Keratinocyte (primary cell): Measurements from ENCODE around the gene GLIS2. TPM values are rescaled to one million over a fixed set of nuclear protein-coding genes. Genes with fewer than 3 reads are reported as not detected.

Experiments
- DNase-seq: peaks from one replicate; pipeline ENCODE4 v3.0.0-alpha.2; 2011; ENCODE audit warnings: low read depth, missing footprints, low spot score
- FAIRE-seq: peaks from 2 replicates; lab custom pipeline; 2011; peaks lifted over from hg19 to GRCh38; lab: Jason Lieb, UNC
- H2AFZ ChIP-seq: 2 replicates; pipeline ENCODE4 v1.6.0; 2012; ENCODE audit warnings: low read length, control low read depth, inconsistent platforms; ENCODE audit not compliant: control insufficient read depth
- H3K27ac ChIP-seq: 2 replicates; pipeline ENCODE4 v1.5.1; 2011; ENCODE audit warnings: low read length; ENCODE audit not compliant: control insufficient read depth, insufficient read depth
- H3K27me3 ChIP-seq: 3 replicates; pipeline ENCODE4 v1.6.0; 2011; ENCODE audit warnings: low read length; ENCODE audit not compliant: control insufficient read depth, insufficient read depth; ENCODE audit errors: extremely low read depth
- H3K36me3 ChIP-seq, 2 experiments: 2 replicates in 1 of 2; 3 replicates in 1 of 2; pipeline ENCODE4 v1.5.1; 2011; ENCODE audit warnings: low read length in 2 of 2, mild to moderate bottlenecking in 1 of 2; ENCODE audit not compliant: control insufficient read depth in 2 of 2, insufficient read depth in 2 of 2; ENCODE audit errors: extremely low read depth in 1 of 2
- H3K4me1 ChIP-seq: 3 replicates; pipeline ENCODE4 v1.5.1; 2011; ENCODE audit warnings: low read length; ENCODE audit not compliant: control insufficient read depth, insufficient read depth; ENCODE audit errors: extremely low read depth
- H3K4me2 ChIP-seq: 3 replicates; pipeline ENCODE4 v1.6.0; 2011; ENCODE audit warnings: low read depth, low read length; ENCODE audit not compliant: control insufficient read depth, insufficient read depth; ENCODE audit errors: extremely low read depth
- H3K4me3 ChIP-seq, 3 experiments: fragments of 200-600 bp in 1 of 3; sonication (generic) in 1 of 3; 2 replicates in 2 of 3; 3 replicates in 1 of 3; pipeline ENCODE4 v1.5.1; 2011 to 2016; ENCODE audit warnings: low read length in 3 of 3, mild to moderate bottlenecking in 3 of 3, control low read depth in 2 of 3, inconsistent platforms in 1 of 3, low read depth in 1 of 3, mixed read lengths in 1 of 3, mixed run types in 1 of 3, moderate library complexity in 1 of 3; ENCODE audit not compliant: control insufficient read depth in 2 of 3, insufficient read depth in 2 of 3; ENCODE audit errors: extremely low read depth in 1 of 3
- H3K79me2 ChIP-seq: 2 replicates; pipeline ENCODE4 v1.6.0; 2012; ENCODE audit warnings: low read length; ENCODE audit not compliant: control insufficient read depth, insufficient read depth
- H3K9ac ChIP-seq: 3 replicates; pipeline ENCODE4 v1.6.0; 2011; ENCODE audit warnings: low read length; ENCODE audit not compliant: control insufficient read depth, insufficient read depth; ENCODE audit errors: extremely low read depth
- H3K9me1 ChIP-seq: 3 replicates; pipeline ENCODE4 v1.6.0; 2011; ENCODE audit warnings: low read length; ENCODE audit not compliant: control insufficient read depth, insufficient read depth; ENCODE audit errors: extremely low read depth
- H3K9me3 ChIP-seq: 2 replicates; pipeline ENCODE4 v1.5.1; 2012; ENCODE audit warnings: low read depth, low read length; ENCODE audit not compliant: control insufficient read depth
- H4K20me1 ChIP-seq: 3 replicates; pipeline ENCODE4 v1.6.0; 2011; ENCODE audit warnings: low read length; ENCODE audit not compliant: control insufficient read depth, insufficient read depth; ENCODE audit errors: extremely low read depth
- EZH2 ChIP-seq: IDR thresholded peaks from one replicate; pipeline ENCODE4 v1.6.1; 2012; ENCODE audit warnings: inconsistent platforms, mild to moderate bottlenecking, low read length, moderate library complexity
- dilution Hi-C: fragments of 300-500 bp; cut with MboI; formaldehyde crosslinking; loops from one replicate; pipeline ENCODE4 v1.7.0; 2020; ENCODE audit warnings: low sequenced_read_pairs; ENCODE audit not compliant: extremely low pct_ligation_motif_present
- polyA plus RNA-seq, 5 experiments: library from polyadenylated mRNA; depleted of rRNA in 3 of 5; stranded (reverse) in 3 of 5; stranded (forward) in 1 of 5; unstranded in 1 of 5; fragments of >200 nt; gene quantifications; 1 replicate in 1 of 5; 2 replicates in 3 of 5; 3 replicates in 1 of 5; pipeline versions ENCODE4 v1.2.1 to v1.2.3, GENCODE V29; 2011 to 2012; ENCODE audit warnings: missing spikeins in 2 of 5, low read depth in 1 of 5, low replicate concordance in 1 of 5
- TF ChIP-seq, protein P1 (sequence below), 3 experiments: IDR thresholded peaks in 1 of 3; conservative IDR thresholded peaks in 1 of 3; optimal IDR thresholded peaks in 1 of 3; 2 replicates in 2 of 3; 3 replicates in 1 of 3; pipeline versions ENCODE3 to v1.5.1; 2011; ENCODE audit warnings: low read length in 3 of 3, mild to moderate bottlenecking in 3 of 3, moderate library complexity in 2 of 3, control low read depth in 1 of 3, inconsistent platforms in 1 of 3; ENCODE audit not compliant: insufficient read depth in 2 of 3; ENCODE audit errors: extremely low read depth in 1 of 3

Gene GLIS2
- polyA plus RNA-seq, 1 donor (not counting 4 experiments of a cell fraction or from before 2014, with no cell fraction given): 0.63 TPM

DNA sequence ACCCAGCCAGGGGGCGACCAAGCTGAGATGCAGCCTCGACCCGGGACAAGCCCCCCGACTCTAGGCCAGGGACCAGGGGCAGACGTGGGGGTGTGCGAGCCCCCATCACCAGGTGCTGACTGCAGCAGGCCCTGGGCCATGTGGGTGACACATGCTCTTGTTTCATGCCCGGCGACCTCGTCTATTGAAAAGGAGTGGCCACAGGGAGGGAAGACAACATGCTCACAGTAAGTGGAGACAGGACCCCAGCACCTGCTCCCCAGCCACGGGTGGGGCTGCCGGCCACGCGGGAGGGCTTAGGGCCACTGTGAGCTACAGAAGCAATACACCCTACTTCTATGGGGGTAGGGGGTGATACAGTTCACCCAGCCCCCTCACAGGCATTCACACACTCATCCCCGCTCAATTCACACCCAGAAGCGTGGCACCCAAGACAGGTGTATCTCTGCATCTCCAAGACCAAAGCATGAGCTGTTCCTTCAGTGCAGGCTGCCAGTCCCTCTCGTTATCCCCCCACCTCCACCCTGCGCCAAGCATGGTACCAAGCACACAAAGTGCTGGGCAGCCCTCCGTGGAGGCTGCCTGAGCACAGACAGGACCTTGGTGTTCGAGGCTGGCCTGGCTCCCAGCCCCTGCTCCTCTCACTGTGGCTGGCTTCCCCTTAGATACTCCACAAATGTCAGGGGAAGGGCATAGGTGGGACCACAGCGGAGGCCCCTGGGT, 69.4 kb downstream of the GLIS2 start:
- H4K20me1 ChIP-seq: peaks cover 3% of the 10 kb centered on the region
- peaks cover 11 to 22% of the 10 kb centered on the region in 2 experiments for H3K36me3 ChIP-seq
- dilution Hi-C loops: no loop called here
- no peak overlapping the region for H2AFZ ChIP-seq
- H3K9me1 ChIP-seq: no peaks in the 10 kb centered on the region
- no peak overlapping the region for H3K27ac ChIP-seq
- H3K27me3 ChIP-seq: no peaks in the 10 kb centered on the region
- TF ChIP-seq, protein P1, sequence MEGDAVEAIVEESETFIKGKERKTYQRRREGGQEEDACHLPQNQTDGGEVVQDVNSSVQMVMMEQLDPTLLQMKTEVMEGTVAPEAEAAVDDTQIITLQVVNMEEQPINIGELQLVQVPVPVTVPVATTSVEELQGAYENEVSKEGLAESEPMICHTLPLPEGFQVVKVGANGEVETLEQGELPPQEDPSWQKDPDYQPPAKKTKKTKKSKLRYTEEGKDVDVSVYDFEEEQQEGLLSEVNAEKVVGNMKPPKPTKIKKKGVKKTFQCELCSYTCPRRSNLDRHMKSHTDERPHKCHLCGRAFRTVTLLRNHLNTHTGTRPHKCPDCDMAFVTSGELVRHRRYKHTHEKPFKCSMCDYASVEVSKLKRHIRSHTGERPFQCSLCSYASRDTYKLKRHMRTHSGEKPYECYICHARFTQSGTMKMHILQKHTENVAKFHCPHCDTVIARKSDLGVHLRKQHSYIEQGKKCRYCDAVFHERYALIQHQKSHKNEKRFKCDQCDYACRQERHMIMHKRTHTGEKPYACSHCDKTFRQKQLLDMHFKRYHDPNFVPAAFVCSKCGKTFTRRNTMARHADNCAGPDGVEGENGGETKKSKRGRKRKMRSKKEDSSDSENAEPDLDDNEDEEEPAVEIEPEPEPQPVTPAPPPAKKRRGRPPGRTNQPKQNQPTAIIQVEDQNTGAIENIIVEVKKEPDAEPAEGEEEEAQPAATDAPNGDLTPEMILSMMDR (optimal IDR thresholded peaks at IDR 0.05 in 1 of 3, IDR thresholded peaks at IDR 0.05 in 1 of 3, conservative IDR thresholded peaks at IDR 0.05 in 1 of 3; ENCODE audit: extremely low read depth in 1 of 3, insufficient read depth in 2 of 3, low read length in 3 of 3): no peak
- no peak for TF ChIP-seq EZH2
- H3K4me2 ChIP-seq: no peak overlapping the region
- H3K9ac ChIP-seq: no peak overlapping the region
- no peak for FAIRE-seq
- H3K79me2 ChIP-seq: no peaks in the 10 kb centered on the region
- H3K9me3 ChIP-seq: no peaks in the 10 kb centered on the region
- no peaks in the 10 kb centered on the region for H3K4me1 ChIP-seq
- no peak for DNase-seq
- H3K4me3 ChIP-seq: no peak overlapping the region

DNA sequence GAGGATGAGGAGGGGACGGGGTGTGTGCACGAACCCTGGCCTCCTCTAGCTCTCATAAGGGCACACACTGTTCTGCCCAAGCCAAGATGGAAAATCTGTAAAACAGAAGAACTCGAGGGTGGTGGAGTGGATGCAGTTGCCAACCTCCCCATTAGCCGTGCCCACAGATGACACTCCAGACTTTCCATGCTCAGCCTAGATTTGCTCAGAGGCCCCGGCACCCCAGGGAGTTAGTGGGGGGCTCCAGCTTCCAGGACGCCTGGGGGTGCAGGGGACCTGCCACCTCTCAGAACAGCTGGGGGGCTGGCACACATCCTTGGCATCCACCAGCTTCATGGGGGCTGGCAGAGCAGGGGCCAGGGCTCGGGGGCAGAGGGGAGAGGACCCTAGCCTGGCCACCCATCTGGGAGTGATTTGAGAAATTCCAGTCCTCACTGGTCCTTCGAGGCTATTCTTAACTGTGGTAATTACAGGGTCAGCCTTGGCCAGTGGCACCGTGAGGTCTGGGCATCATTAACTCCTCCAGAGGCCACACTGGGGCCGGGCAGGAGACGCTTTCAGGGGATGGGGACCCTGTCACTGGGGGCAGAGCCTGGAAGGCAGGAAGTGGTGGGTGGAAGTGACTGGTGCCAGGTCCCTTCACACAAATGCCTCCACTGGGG, 70.1 kb downstream of the GLIS2 start:
- H3K9me1 ChIP-seq: no peaks in the 10 kb centered on the region
- DNase-seq (no peak), FAIRE-seq (no peak)
- dilution Hi-C loops: no loop called here
- no peak for TF ChIP-seq EZH2
- TF ChIP-seq, protein P1 (optimal IDR thresholded peaks at IDR 0.05 in 1 of 3, IDR thresholded peaks at IDR 0.05 in 1 of 3, conservative IDR thresholded peaks at IDR 0.05 in 1 of 3; ENCODE audit: extremely low read depth in 1 of 3, insufficient read depth in 2 of 3, low read length in 3 of 3): no peak
- no peak overlapping the region for H3K9ac ChIP-seq
- H3K4me2 ChIP-seq: no peak overlapping the region
- no peaks in the 10 kb centered on the region for H3K9me3 ChIP-seq
- no peak overlapping the region for H3K4me3 ChIP-seq
- no peaks in the 10 kb centered on the region for H3K4me1 ChIP-seq
- peaks cover 7 to 26% of the 10 kb centered on the region in 2 experiments for H3K36me3 ChIP-seq
- peaks cover 3% of the 10 kb centered on the region for H4K20me1 ChIP-seq
- H3K27ac ChIP-seq: no peak overlapping the region
- H3K79me2 ChIP-seq: no peaks in the 10 kb centered on the region
- no peaks in the 10 kb centered on the region for H3K27me3 ChIP-seq
- H2AFZ ChIP-seq: no peak overlapping the region
